OCI-LY3 (cell line): ENCODE measurements around the gene EEF2K.

Experiments
- H2AFZ ChIP-seq: fragments of 200-600, 300-600 bp; shearing (Covaris generic); 2 replicates; pipeline ENCODE4 v1.6.0; 2014; ENCODE audit warnings: antibody characterized with exemption, low read depth, low read length
- H3K27ac ChIP-seq: fragments of 200-600, 300-600 bp; sonication (generic); 2 replicates; pipeline ENCODE4 v1.5.1; 2014; ENCODE audit warnings: mild to moderate bottlenecking, low read length, moderate library complexity, mixed read lengths
- H3K27me3 ChIP-seq: fragments of 200-600, 300-600 bp; sonication (generic); 2 replicates; pipeline ENCODE4 v1.6.1; 2014; ENCODE audit warnings: low read depth, low read length, mixed read lengths
- H3K36me3 ChIP-seq: fragments of 200-600, 300-600 bp; sonication (generic); replicated peaks from 2 replicates; pipeline ENCODE3; 2014; ENCODE audit warnings: low read depth, low read length, mixed read lengths
- H3K4me1 ChIP-seq: fragments of 300-600, 200-600 bp; sonication (generic); 2 replicates; pipeline ENCODE4 v1.6.1; 2014; ENCODE audit warnings: low read length, mixed read lengths
- H3K4me2 ChIP-seq: fragments of 200-600, 300-600 bp; sonication (generic); 2 replicates; pipeline ENCODE4 v1.6.1; 2014; ENCODE audit warnings: low read length, mixed read lengths
- H3K4me3 ChIP-seq: fragments of 300-600, 200-600 bp; sonication (generic); 2 replicates; pipeline ENCODE4 v1.5.1; 2014; ENCODE audit warnings: antibody characterized with exemption, mild to moderate bottlenecking, low read length, moderate library complexity
- H3K79me2 ChIP-seq: fragments of 300-600, 200-600 bp; shearing (Covaris generic); 2 replicates; pipeline ENCODE4 v1.6.1; 2014; ENCODE audit warnings: mild to moderate bottlenecking, low read length, mixed read lengths
- H3K9ac ChIP-seq: fragments of 300-600, 200-600 bp; shearing (Covaris generic); 2 replicates; pipeline ENCODE4 v1.6.0; 2014; ENCODE audit warnings: mild to moderate bottlenecking, low read length, moderate library complexity
- H3K9me3 ChIP-seq: fragments of 200-600, 300-600 bp; shearing (Covaris generic); 2 replicates; pipeline ENCODE4 v1.6.1; 2014; ENCODE audit warnings: low read length, mixed read lengths; ENCODE audit not compliant: insufficient read depth
- H4K20me1 ChIP-seq: fragments of 200-600, 300-600 bp; sonication (generic); 2 replicates; pipeline ENCODE4 v1.6.1; 2016; ENCODE audit warnings: low read length, mixed read lengths; ENCODE audit not compliant: insufficient read depth
- CTCF ChIP-seq: fragments of 200-600, 300-600 bp; sonication (generic); IDR thresholded peaks from 2 replicates; pipeline ENCODE4 v1.5.1; 2014; ENCODE audit warnings: antibody characterized with exemption, low read length, low read depth
- EZH2phosphoT487 ChIP-seq: fragments of 200-600 bp; shearing (Covaris generic); IDR thresholded peaks from 2 replicates; pipeline ENCODE4 v1.6.1; 2018; ENCODE audit warnings: antibody characterized with exemption, mixed run types, low read depth

Gene EEF2K

GRCh38 chr16:22210854-22211253 lies 4.8 kb downstream of the EEF2K start:
- H2AFZ ChIP-seq = no peak overlapping the region
- H3K4me3 ChIP-seq = no peak overlapping the region
- H3K79me2 ChIP-seq = peaks cover 97% of the 10 kb centered on the region
- H3K9ac ChIP-seq = no peak overlapping the region
- H3K27ac ChIP-seq = no peak overlapping the region
- TF ChIP-seq CTCF = no peak
- no peak for TF ChIP-seq EZH2phosphoT487
- H3K4me2 ChIP-seq = no peak overlapping the region
- H3K27me3 ChIP-seq = no peaks in the 10 kb centered on the region
- peaks cover 32% of the 10 kb centered on the region for H3K4me1 ChIP-seq
- peaks cover 76% of the 10 kb centered on the region for H4K20me1 ChIP-seq
- H3K36me3 ChIP-seq = peaks cover 66% of the 10 kb centered on the region
- H3K9me3 ChIP-seq = no peaks in the 10 kb centered on the region

- H3K36me3 ChIP-seq = peaks cover 69% of the 10 kb centered on the region
Observed at GRCh38 chr16:22213236-22213635, 7.2 kb downstream of the EEF2K start.

GRCh38 chr16:22213801-22214200 lies 7.7 kb downstream of the EEF2K start:
- TF ChIP-seq EZH2phosphoT487 = no peak
- TF ChIP-seq CTCF = no peak
- Histone ChIP-seq H3K9me3 (no peaks in the 10 kb centered on the region), H3K9ac (no peak overlapping the region), H3K27me3 (no peaks in the 10 kb centered on the region), H3K36me3 (peaks cover 66% of the 10 kb centered on the region), H3K79me2 (peaks cover 100% of the 10 kb centered on the region), H3K27ac (no peak overlapping the region), H3K4me3 (no peak overlapping the region), H2AFZ (no peak overlapping the region), H4K20me1 (peaks cover 84% of the 10 kb centered on the region), H3K4me1 (peaks cover 19% of the 10 kb centered on the region), H3K4me2 (no peak overlapping the region)

More at GRCh38 chr16:22213236-22213635, 7.2 kb downstream of the EEF2K start:
- no peak for TF ChIP-seq CTCF
- no peak for TF ChIP-seq EZH2phosphoT487
- Histone ChIP-seq H3K4me3 (no peak overlapping the region), H3K4me2 (no peak overlapping the region), H3K9me3 (no peaks in the 10 kb centered on the region), H3K27ac (no peak overlapping the region), H4K20me1 (peaks cover 85% of the 10 kb centered on the region), H3K79me2 (peaks cover 100% of the 10 kb centered on the region), H2AFZ (no peak overlapping the region), H3K4me1 (peaks cover 24% of the 10 kb centered on the region), H3K27me3 (no peaks in the 10 kb centered on the region), H3K9ac (no peak overlapping the region)

GRCh38 chr16:22214402-22214801 lies 8.3 kb downstream of the EEF2K start:
- Histone ChIP-seq H3K27ac (no peak overlapping the region), H3K4me2 (no peak overlapping the region), H3K36me3 (peaks cover 61% of the 10 kb centered on the region), H3K79me2 (peaks cover 100% of the 10 kb centered on the region), H2AFZ (no peak overlapping the region), H3K9ac (no peak overlapping the region), H3K27me3 (no peaks in the 10 kb centered on the region), H3K9me3 (no peaks in the 10 kb centered on the region), H4K20me1 (peaks cover 84% of the 10 kb centered on the region), H3K4me3 (no peak overlapping the region), H3K4me1 (peaks cover 16% of the 10 kb centered on the region)
- TF ChIP-seq EZH2phosphoT487 (no peak), CTCF (no peak)
